HepG2 (cell line): ENCODE data around the gene SV2A. TPM values are rescaled to one million over a fixed set of nuclear protein-coding genes. Genes with fewer than 3 reads are reported as not detected.
A peak's percentile ranks its signal among the peaks of the same experiment; 100 is the strongest.
"Not testable (repeated sequence)": the region's sequence is repeated elsewhere in the genome, so short reads cannot be mapped to it uniquely, and the experiment has no call there.

Experiments used
- ATAC-seq: fragments of 200-7000 bp; cut with Tn5 transposase; 3 replicates; pipeline ENCODE4 v1.9.1; 2020; ENCODE audit warnings: mild to moderate bottlenecking, moderate library complexity
- BruUV-seq: library from RNA; stranded (reverse); fragments of 400-500 nt; replicated peaks from 2 replicates; lab custom pipeline; 2021; lab: Mats Ljungman, UMichigan
- CTCF ChIA-PET: fragments of 300-600 bp; formaldehyde crosslinking; extraction: SDS; loops from one replicate; lab custom pipeline; 2021; ENCODE audit warnings: low total read pairs, inconsistent platforms, low intra/inter-chr PET ratio; lab: Yijun Ruan, JAX
- POLR2A ChIA-PET: fragments of 350-600 bp; sonication (Branson Sonifier 250); formaldehyde crosslinking; loops from one replicate; lab custom pipeline; 2020; ENCODE audit warnings: antibody characterized with exemption, inconsistent platforms; lab: Yijun Ruan, JAX
- DNase-seq: peaks from one replicate; pipeline ENCODE4 v3.0.0-alpha.2; 2015; ENCODE audit warnings: low spot score
- FAIRE-seq: peaks from 3 replicates; lab custom pipeline; 2011; peaks lifted over from hg19 to GRCh38; lab: Jason Lieb, UNC
- H2AFZ ChIP-seq: one replicate; pipeline ENCODE4 v1.6.1; 2011; ENCODE audit warnings: low read length, inconsistent platforms
- H3K27ac ChIP-seq: fragments of 300-600 bp; 3 replicates; pipeline ENCODE4 v1.8.0; 2011; ENCODE audit warnings: mixed run types, mild to moderate bottlenecking, mixed read lengths, low read length, inconsistent platforms; ENCODE audit not compliant: insufficient read depth; ENCODE audit errors: extremely low read length
- H3K27me3 ChIP-seq, 2 experiments: fragments of 200-600 bp in 1 of 2; 2 replicates in 1 of 2; 3 replicates in 1 of 2; pipeline versions ENCODE4 v1.6.0 to v1.8.0; 2011; ENCODE audit warnings: low read length in 2 of 2, mild to moderate bottlenecking in 2 of 2, moderate library complexity in 2 of 2, inconsistent platforms in 1 of 2; ENCODE audit not compliant: insufficient read depth in 2 of 2, control insufficient read depth in 1 of 2
- H3K36me3 ChIP-seq, 2 experiments: fragments of 200-600 bp in 1 of 2; replicated peaks in 1 of 2; 2 replicates in 1 of 2; 3 replicates in 1 of 2; pipeline versions ENCODE4 v1.5.1 to v1.8.0; 2011; ENCODE audit warnings: low read length in 2 of 2, inconsistent platforms in 1 of 2; ENCODE audit not compliant: insufficient read depth in 2 of 2, control insufficient read depth in 1 of 2
- H3K4me1 ChIP-seq: 2 replicates; pipeline ENCODE4 v1.5.1; 2012; ENCODE audit warnings: low read length, inconsistent platforms; ENCODE audit not compliant: insufficient read depth
- H3K4me2 ChIP-seq: 2 replicates; pipeline ENCODE4 v1.6.0; 2011; ENCODE audit warnings: low read depth, low read length, inconsistent platforms
- H3K4me3 ChIP-seq, 3 experiments: fragments of 200-600 bp in 1 of 3; sonication (generic), shearing (Covaris generic) in 1 of 3; replicated peaks in 1 of 3; 2 replicates each; pipeline ENCODE4 v1.5.1; 2011 to 2016; ENCODE audit warnings: low read length in 3 of 3, inconsistent platforms in 2 of 3, low read depth in 2 of 3, mild to moderate bottlenecking in 2 of 3, control low read depth in 1 of 3, mixed read lengths in 1 of 3; ENCODE audit not compliant: insufficient read depth in 1 of 3
- H3K79me2 ChIP-seq: one replicate; pipeline ENCODE4 v1.6.1; 2011; ENCODE audit warnings: low read length, inconsistent platforms; ENCODE audit not compliant: insufficient read depth
- H3K9ac ChIP-seq: 2 replicates; pipeline ENCODE4 v1.6.0; 2011; ENCODE audit warnings: mild to moderate bottlenecking, low read depth, low read length, inconsistent platforms; ENCODE audit not compliant: insufficient read depth
- H3K9me3 ChIP-seq: 2 replicates; pipeline ENCODE4 v1.5.1; 2012; ENCODE audit warnings: mild to moderate bottlenecking, low read length
- H4K20me1 ChIP-seq: 2 replicates; pipeline ENCODE4 v1.6.0; 2011; ENCODE audit warnings: inconsistent platforms, mild to moderate bottlenecking, low read length, moderate library complexity; ENCODE audit not compliant: insufficient read depth
- BRF2 ChIP-seq: sonication (generic); formaldehyde crosslinking; IDR thresholded peaks from 2 replicates; pipeline ENCODE4 v1.8.1; 2022; ENCODE audit warnings: mild to moderate bottlenecking, missing genetic modification reagents
- CHD2 ChIP-seq: IDR thresholded peaks from 2 replicates; pipeline ENCODE4 v1.6.1; 2011; ENCODE audit warnings: low read depth, low read length, improper control_type of control experiment
- HNRNPLL ChIP-seq: fragments of 200-400 bp; formaldehyde crosslinking; IDR thresholded peaks from 2 replicates; pipeline ENCODE4 v1.6.1; 2017; ENCODE audit warnings: mild to moderate bottlenecking, low read depth, low read length; ENCODE audit not compliant: poor library complexity, severe bottlenecking
- KAT8 ChIP-seq: IDR thresholded peaks from 2 replicates; pipeline ENCODE4 v1.6.1; 2016; ENCODE audit warnings: missing genetic modification reagents, missing compliant biosample characterization
- MEIS1 ChIP-seq: sonication (generic); formaldehyde crosslinking; IDR thresholded peaks from 2 replicates; pipeline ENCODE4 v1.9.0; 2021; ENCODE audit warnings: mild to moderate bottlenecking, missing genetic modification reagents, moderate library complexity, borderline replicate concordance
- MYC ChIP-seq: sonication (generic); formaldehyde crosslinking; IDR thresholded peaks from 2 replicates; pipeline ENCODE4 v1.9.0; 2021; ENCODE audit warnings: missing genetic modification reagents, borderline replicate concordance
- POLR2AphosphoS5 ChIP-seq: IDR thresholded peaks from 2 replicates; pipeline ENCODE4 v1.6.1; 2012; ENCODE audit warnings: low read depth, low read length
- SMAD1 ChIP-seq: sonication (generic); formaldehyde crosslinking; IDR thresholded peaks from 2 replicates; pipeline ENCODE4 v1.4.0; 2020; ENCODE audit warnings: missing genetic modification reagents, low read depth, mild to moderate bottlenecking, borderline replicate concordance
- ZNF567 ChIP-seq: sonication (generic); formaldehyde crosslinking; IDR thresholded peaks from 2 replicates; pipeline ENCODE4 v1.8.1; 2023; ENCODE audit warnings: mild to moderate bottlenecking, missing genetic modification reagents, borderline replicate concordance
- ZNF703 ChIP-seq: sonication (generic); formaldehyde crosslinking; IDR thresholded peaks from 2 replicates; pipeline ENCODE4 v1.5.1; 2020; ENCODE audit warnings: missing genetic modification reagents, mild to moderate bottlenecking, moderate library complexity, borderline replicate concordance
- ZNF704 ChIP-seq: sonication (generic); formaldehyde crosslinking; IDR thresholded peaks from 2 replicates; pipeline ENCODE4 v1.8.1; 2023; ENCODE audit warnings: mild to moderate bottlenecking, inconsistent platforms, moderate library complexity, missing genetic modification reagents, borderline replicate concordance
- ZNF768 ChIP-seq: sonication (generic); formaldehyde crosslinking; IDR thresholded peaks from 2 replicates; pipeline ENCODE4 v1.4.0; 2020; ENCODE audit warnings: missing genetic modification reagents
- WGBS: methylation state at CpG from one replicate; pipeline ENCODE4 v1.1.6; 2017; ENCODE audit warnings: low lambda C conversion rate; 5-methylcytosine and 5-hydroxymethylcytosine counted together
- in situ Hi-C: cut with HindIII; loops from 2 replicates; pipeline ENCODE4 v1.10.0; 2017; ENCODE audit warnings: low pct_unique_long_range_greater_than_20kb; ENCODE audit not compliant: extremely low pct_ligation_motif_present
- intact Hi-C: fragments of 100-400 bp; cut with micrococcal nuclease; formaldehyde crosslinking; loops from one replicate; pipeline ENCODE4 v1.10.0; 2022; ENCODE audit not compliant: unreplicated experiment
- polyA plus RNA-seq, 8 experiments: library from polyadenylated mRNA; depleted of rRNA in 3 of 8; stranded (reverse) in 7 of 8; unstranded in 1 of 8; fragments of >200 nt; fragmentation: Illumina TruSeq in 4 of 8; extraction: Trizol in 4 of 8; gene quantifications; 2 replicates each; pipeline versions ENCODE4 v1.2.1 to v1.2.3, GENCODE V29; 2011 to 2016; ENCODE audit warnings: low read depth in 4 of 8, missing spikeins in 1 of 8, mixed read lengths in 1 of 8; ENCODE audit not compliant: insufficient read depth in 1 of 8
- total RNA-seq, 5 experiments: library from RNA; depleted of rRNA; stranded (reverse); fragments of >200 nt; fragmentation: Illumina TruSeq; extraction: Trizol; gene quantifications; 2 replicates each; pipeline ENCODE4 v1.2.3, GENCODE V29; 2016; ENCODE audit warnings: low read depth in 1 of 5
- TF ChIP-seq, protein P1 (sequence below): sonication (generic); formaldehyde crosslinking; IDR thresholded peaks from 2 replicates; pipeline ENCODE4 v1.4.0; 2020; ENCODE audit warnings: missing genetic modification reagents
- TF ChIP-seq, protein P2 (sequence below): sonication (generic); formaldehyde crosslinking; IDR thresholded peaks from 2 replicates; pipeline ENCODE4 v1.9.0; 2021; ENCODE audit warnings: mild to moderate bottlenecking, missing genetic modification reagents

The SV2A gene
- total and polyA plus RNA-seq, 2 of the 13 experiments (the other 11 are each of a cell fraction or from before 2014, with no cell fraction given): 0.84 to 1.9 TPM

- H3K27ac ChIP-seq: peak overlapping the region; percentile 95
- H3K36me3 ChIP-seq, H4K20me1 ChIP-seq, in situ Hi-C loops, H3K79me2 ChIP-seq, intact Hi-C loops, DNase-seq, H2AFZ ChIP-seq, CTCF ChIA-PET, H3K27me3 ChIP-seq, H3K9me3 ChIP-seq, FAIRE-seq: not testable (repeated sequence)
- peak overlapping the region; percentile 64 to 76 (median 67) for H3K4me3 ChIP-seq
- POLR2A ChIA-PET: interaction anchor here (1.0 to 5.4 kb wide), 13 partner anchors 8 to 301 kb away, joined by 3 to 74 read pairs (median 15); partner anchors contain the start of genes BOLA1, MTMR11, OTUD7B and PLEKHO1
- H3K4me1 ChIP-seq: peaks cover 44% of the 10 kb centered on the region
- BruUV-seq: TSS peak; percentile 86
- peak overlapping the region; percentile 98 for H3K4me2 ChIP-seq
- WGBS: 0% methylated on average over 9 of the region's 19 CpGs
- H3K9ac ChIP-seq: peak overlapping the region; percentile 87
- ATAC-seq: peak; percentile 22
- peak; percentile 78; the same call in 1 of the 2 replicates for TF ChIP-seq SMAD1
- peak; percentile 48; the same call in 1 of the 2 replicates for TF ChIP-seq ZNF703
- TF ChIP-seq HNRNPLL: peak; percentile 59
- 0 out of 2 replicates have a peak, but pooled peaks have one; percentile 13 for TF ChIP-seq KAT8 (CRISPR knock-in tag)
- TF ChIP-seq ZNF768 (CRISPR knock-in tag): peak; percentile 54; the same call in 1 of the 2 replicates
- TF ChIP-seq, protein P1, sequence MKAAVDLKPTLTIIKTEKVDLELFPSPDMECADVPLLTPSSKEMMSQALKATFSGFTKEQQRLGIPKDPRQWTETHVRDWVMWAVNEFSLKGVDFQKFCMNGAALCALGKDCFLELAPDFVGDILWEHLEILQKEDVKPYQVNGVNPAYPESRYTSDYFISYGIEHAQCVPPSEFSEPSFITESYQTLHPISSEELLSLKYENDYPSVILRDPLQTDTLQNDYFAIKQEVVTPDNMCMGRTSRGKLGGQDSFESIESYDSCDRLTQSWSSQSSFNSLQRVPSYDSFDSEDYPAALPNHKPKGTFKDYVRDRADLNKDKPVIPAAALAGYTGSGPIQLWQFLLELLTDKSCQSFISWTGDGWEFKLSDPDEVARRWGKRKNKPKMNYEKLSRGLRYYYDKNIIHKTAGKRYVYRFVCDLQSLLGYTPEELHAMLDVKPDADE (CRISPR knock-in tag): 0 out of 2 replicates have a peak, but pooled peaks have one; percentile 60
- TF ChIP-seq, protein P2, sequence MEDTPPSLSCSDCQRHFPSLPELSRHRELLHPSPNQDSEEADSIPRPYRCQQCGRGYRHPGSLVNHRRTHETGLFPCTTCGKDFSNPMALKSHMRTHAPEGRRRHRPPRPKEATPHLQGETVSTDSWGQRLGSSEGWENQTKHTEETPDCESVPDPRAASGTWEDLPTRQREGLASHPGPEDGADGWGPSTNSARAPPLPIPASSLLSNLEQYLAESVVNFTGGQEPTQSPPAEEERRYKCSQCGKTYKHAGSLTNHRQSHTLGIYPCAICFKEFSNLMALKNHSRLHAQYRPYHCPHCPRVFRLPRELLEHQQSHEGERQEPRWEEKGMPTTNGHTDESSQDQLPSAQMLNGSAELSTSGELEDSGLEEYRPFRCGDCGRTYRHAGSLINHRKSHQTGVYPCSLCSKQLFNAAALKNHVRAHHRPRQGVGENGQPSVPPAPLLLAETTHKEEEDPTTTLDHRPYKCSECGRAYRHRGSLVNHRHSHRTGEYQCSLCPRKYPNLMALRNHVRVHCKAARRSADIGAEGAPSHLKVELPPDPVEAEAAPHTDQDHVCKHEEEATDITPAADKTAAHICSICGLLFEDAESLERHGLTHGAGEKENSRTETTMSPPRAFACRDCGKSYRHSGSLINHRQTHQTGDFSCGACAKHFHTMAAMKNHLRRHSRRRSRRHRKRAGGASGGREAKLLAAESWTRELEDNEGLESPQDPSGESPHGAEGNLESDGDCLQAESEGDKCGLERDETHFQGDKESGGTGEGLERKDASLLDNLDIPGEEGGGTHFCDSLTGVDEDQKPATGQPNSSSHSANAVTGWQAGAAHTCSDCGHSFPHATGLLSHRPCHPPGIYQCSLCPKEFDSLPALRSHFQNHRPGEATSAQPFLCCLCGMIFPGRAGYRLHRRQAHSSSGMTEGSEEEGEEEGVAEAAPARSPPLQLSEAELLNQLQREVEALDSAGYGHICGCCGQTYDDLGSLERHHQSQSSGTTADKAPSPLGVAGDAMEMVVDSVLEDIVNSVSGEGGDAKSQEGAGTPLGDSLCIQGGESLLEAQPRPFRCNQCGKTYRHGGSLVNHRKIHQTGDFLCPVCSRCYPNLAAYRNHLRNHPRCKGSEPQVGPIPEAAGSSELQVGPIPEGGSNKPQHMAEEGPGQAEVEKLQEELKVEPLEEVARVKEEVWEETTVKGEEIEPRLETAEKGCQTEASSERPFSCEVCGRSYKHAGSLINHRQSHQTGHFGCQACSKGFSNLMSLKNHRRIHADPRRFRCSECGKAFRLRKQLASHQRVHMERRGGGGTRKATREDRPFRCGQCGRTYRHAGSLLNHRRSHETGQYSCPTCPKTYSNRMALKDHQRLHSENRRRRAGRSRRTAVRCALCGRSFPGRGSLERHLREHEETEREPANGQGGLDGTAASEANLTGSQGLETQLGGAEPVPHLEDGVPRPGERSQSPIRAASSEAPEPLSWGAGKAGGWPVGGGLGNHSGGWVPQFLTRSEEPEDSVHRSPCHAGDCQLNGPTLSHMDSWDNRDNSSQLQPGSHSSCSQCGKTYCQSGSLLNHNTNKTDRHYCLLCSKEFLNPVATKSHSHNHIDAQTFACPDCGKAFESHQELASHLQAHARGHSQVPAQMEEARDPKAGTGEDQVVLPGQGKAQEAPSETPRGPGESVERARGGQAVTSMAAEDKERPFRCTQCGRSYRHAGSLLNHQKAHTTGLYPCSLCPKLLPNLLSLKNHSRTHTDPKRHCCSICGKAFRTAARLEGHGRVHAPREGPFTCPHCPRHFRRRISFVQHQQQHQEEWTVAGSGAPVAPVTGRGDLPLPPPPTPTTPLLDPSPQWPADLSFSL (CRISPR knock-in tag): 0 out of 2 replicates have a peak, but pooled peaks have one; percentile 28
- 0 out of 2 replicates have a peak, but pooled peaks have one; percentile 37 for TF ChIP-seq ZNF704 (CRISPR knock-in tag)
- TF ChIP-seq MYC (CRISPR knock-in tag): 0 out of 2 replicates have a peak, but pooled peaks have one; percentile 28
- peak; percentile 75; the same call in 1 of the 2 replicates for TF ChIP-seq CHD2
- peak; percentile 69 for TF ChIP-seq POLR2AphosphoS5
- peak; percentile 7; the same call in 1 of the 2 replicates for TF ChIP-seq MEIS1
- TF ChIP-seq ZNF567 (CRISPR knock-in tag): 0 out of 2 replicates have a peak, but pooled peaks have one; percentile 7
- 0 out of 2 replicates have a peak, but pooled peaks have one; percentile 40 for TF ChIP-seq BRF2
Observed at GRCh38 chr1:149886121-149886395, 31.6 kb downstream of the SV2A start.
